H1 (cell line): ENCODE measurements around the gene BYSL. TPM values are rescaled to one million over a fixed set of nuclear protein-coding genes. Genes with fewer than 3 reads are reported as not detected.

Experiments used
- BRCA1 ChIP-seq: IDR thresholded peaks from 2 replicates; pipeline ENCODE4 v1.6.1; 2012; ENCODE audit warnings: low read depth, low read length, improper control_type of control experiment
- CEBPB ChIP-seq: IDR thresholded peaks from 2 replicates; pipeline ENCODE4 v1.6.1; 2012; ENCODE audit warnings: low read depth, low read length
- CHD1 ChIP-seq: IDR thresholded peaks from 2 replicates; pipeline ENCODE4 v1.6.1; 2012; ENCODE audit warnings: low read depth, low read length, improper control_type of control experiment
- CHD7 ChIP-seq: fragments of 300-600 bp; sonication (generic); IDR thresholded peaks from 2 replicates; pipeline ENCODE4 v1.7.1; 2012; ENCODE audit warnings: low read length, moderate library complexity, mild to moderate bottlenecking, inconsistent platforms; ENCODE audit not compliant: insufficient replicate concordance
- EGR1 ChIP-seq: IDR thresholded peaks from 2 replicates; pipeline ENCODE4 v1.6.1; 2011; ENCODE audit warnings: low read depth, low read length, borderline replicate concordance
- FOSL1 ChIP-seq: IDR thresholded peaks from 2 replicates; pipeline ENCODE4 v1.6.1; 2011; ENCODE audit warnings: mild to moderate bottlenecking, low read depth, low read length, moderate library complexity; ENCODE audit not compliant: insufficient read depth
- GTF2F1 ChIP-seq: IDR thresholded peaks from 2 replicates; pipeline ENCODE4 v1.6.1; 2012; ENCODE audit warnings: low read depth, low read length, improper control_type of control experiment, borderline replicate concordance
- JUN ChIP-seq: IDR thresholded peaks from 2 replicates; pipeline ENCODE4 v1.6.1; 2011; ENCODE audit warnings: low read depth, mild to moderate bottlenecking, improper control_type of control experiment, low read length
- JUND ChIP-seq: IDR thresholded peaks from 2 replicates; pipeline ENCODE4 v1.6.1; 2011; ENCODE audit warnings: mild to moderate bottlenecking, improper control_type of control experiment, low read length
- POLR2A ChIP-seq, 2 experiments: IDR thresholded peaks; 1 replicate in 1 of 2; 2 replicates in 1 of 2; pipeline ENCODE4 v1.6.1; 2011; ENCODE audit warnings: low read depth in 2 of 2, low read length in 2 of 2, mild to moderate bottlenecking in 2 of 2; ENCODE audit errors: control extremely low read depth in 1 of 2
- POU5F1 ChIP-seq: IDR thresholded peaks from 2 replicates; pipeline ENCODE4 v1.6.1; 2011; ENCODE audit warnings: low read depth, mild to moderate bottlenecking, low read length, moderate library complexity
- SAP30 ChIP-seq: fragments of 300-600 bp; sonication (generic); IDR thresholded peaks from 2 replicates; pipeline ENCODE4 v1.7.1; 2012; ENCODE audit warnings: low read length, moderate library complexity, mild to moderate bottlenecking, inconsistent platforms; ENCODE audit not compliant: insufficient read depth, insufficient replicate concordance
- SP2 ChIP-seq: IDR thresholded peaks from 2 replicates; pipeline ENCODE4 v1.6.1; 2012; ENCODE audit warnings: mild to moderate bottlenecking, low read length, inconsistent platforms
- TBP ChIP-seq: IDR thresholded peaks from 2 replicates; pipeline ENCODE4 v1.6.1; 2011; ENCODE audit warnings: low read depth, low read length, improper control_type of control experiment
- polyA plus RNA-seq, 7 experiments: library from polyadenylated mRNA; depleted of rRNA in 3 of 7; stranded (reverse) in 5 of 7; unstranded in 2 of 7; fragments of >200 nt in 5 of 7; fragments of 200-250 nt in 2 of 7; gene quantifications; 1 replicate in 5 of 7; 2 replicates in 1 of 7; 4 replicates in 1 of 7; pipeline versions ENCODE4 v1.2.1 to v1.2.3, GENCODE V29; 2011 to 2013; ENCODE audit warnings: missing spikeins in 2 of 7, mixed read lengths in 2 of 7
- total RNA-seq: library from RNA; stranded (reverse); fragmentation: NEBNext Ultra II Directional; extraction: Animal tissue kit (Norgen Biotek cat#: 25700); gene quantifications from 2 replicates; pipeline ENCODE4 v1.2.1, GENCODE V29; 2021

The BYSL gene
- total and polyA plus RNA-seq, 2 of the 8 experiments (the other 6 are each of a cell fraction or from before 2014, with no cell fraction given), result 37.3 to 49.2 TPM

- no peak for TF ChIP-seq CHD7
- TF ChIP-seq JUND, result no peak
- TF ChIP-seq FOSL1, result no peak
- no peak for TF ChIP-seq CEBPB
- no peak for TF ChIP-seq SAP30
- TF ChIP-seq JUN, result no peak
- no peak for TF ChIP-seq CHD1
- TF ChIP-seq EGR1, result no peak
- no peak for TF ChIP-seq TBP
- TF ChIP-seq POU5F1, result no peak
- TF ChIP-seq POLR2A (IDR thresholded peaks at IDR 0.05; ENCODE audit: control extremely low read depth in 1 of 2, low read depth in 2 of 2, low read length in 2 of 2), result no peak
- TF ChIP-seq GTF2F1, result no peak
- no peak for TF ChIP-seq SP2
- TF ChIP-seq BRCA1, result no peak
These were observed 16.2 kb downstream of the BYSL start (continued) for GRCh38 chr6:41937472-41937860.
